ENCODE measurements around the gene CLCA1.

CLCA1 gene

GRCh38 chr1:86477682-86478081 lies 9.0 kb downstream of the CLCA1 start:
- no peak for TF ChIP-seq CTCF (IDR thresholded peaks at IDR 0.05; ENCODE audit: low read length)
- TF ChIP-seq EZH2 (IDR thresholded peaks at IDR 0.05; ENCODE audit: borderline replicate concordance, low read length), result no peak
- Histone ChIP-seq H3K4me2 (ENCODE audit: low read length) (no peak overlapping the region), H3K4me3 (ENCODE audit: low read depth, low read length, poor library complexity, severe bottlenecking) (no peak overlapping the region), H4K20me1 (ENCODE audit: insufficient read depth, low read length) (no peaks in the 10 kb centered on the region), H3K9me3 (ENCODE audit: low read length) (no peaks in the 10 kb centered on the region), H3K27me3 (ENCODE audit: insufficient read depth, low read length) (no peaks in the 10 kb centered on the region), H3K9ac (ENCODE audit: low read length) (no peak overlapping the region), H3K4me1 (ENCODE audit: insufficient read depth, low read length, severe bottlenecking) (no peaks in the 10 kb centered on the region), H3K79me2 (ENCODE audit: insufficient read depth, low read length) (no peaks in the 10 kb centered on the region), H3F3A (ENCODE audit: insufficient read depth, low read length) (no peaks in the 10 kb centered on the region), H3K36me3 (ENCODE audit: insufficient read depth, low read length) (no peaks in the 10 kb centered on the region), H3K27ac (ENCODE audit: low read depth, low read length, poor library complexity, severe bottlenecking) (no peak overlapping the region), H3K9me2 (ENCODE audit: low read depth, low read length) (no peaks in the 10 kb centered on the region), H2AFZ (ENCODE audit: low read length) (no peak overlapping the region)

DNA sequence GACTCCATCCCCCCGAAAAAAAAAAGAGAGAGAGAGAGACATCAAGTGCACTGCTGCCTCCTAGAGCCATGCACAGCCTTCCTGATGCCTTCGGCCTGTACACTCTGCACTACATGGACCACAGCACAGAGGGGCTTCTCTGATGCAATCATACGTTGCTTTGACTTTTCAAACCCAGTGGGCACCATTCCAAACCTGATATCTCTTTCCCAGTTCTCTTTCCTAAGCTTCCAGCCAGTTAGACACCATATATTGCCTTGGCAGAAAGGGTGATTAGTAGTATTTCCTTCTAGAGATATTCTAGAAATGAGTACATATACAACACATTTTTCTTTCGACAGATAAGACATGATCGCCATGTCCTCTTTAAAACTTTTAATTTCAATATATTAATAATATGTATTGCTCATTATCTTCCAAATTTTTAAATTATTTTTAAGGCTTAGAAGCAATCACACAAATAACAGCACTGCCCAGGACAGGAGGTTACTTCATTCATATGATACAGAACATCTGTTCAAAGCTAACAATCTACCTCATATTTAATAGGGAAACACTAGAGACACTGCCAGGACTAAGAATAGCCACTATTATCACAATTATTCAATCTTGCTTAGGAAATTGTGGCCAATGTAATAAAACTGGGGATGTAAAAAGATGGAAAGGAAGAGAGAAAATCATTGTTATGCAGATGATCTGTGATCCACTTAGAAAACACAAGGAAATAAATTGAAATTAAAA lies 9.9 kb downstream of the CLCA1 start:
- no peak overlapping the region for H3K4me3 ChIP-seq (ENCODE audit: low read depth, low read length, poor library complexity, severe bottlenecking)
- H3K27me3 ChIP-seq (ENCODE audit: insufficient read depth, low read length), result no peaks in the 10 kb centered on the region
- H3K9me3 ChIP-seq (ENCODE audit: low read length), result no peaks in the 10 kb centered on the region
- no peaks in the 10 kb centered on the region for H3K4me1 ChIP-seq (ENCODE audit: insufficient read depth, low read length, severe bottlenecking)
- TF ChIP-seq CTCF (IDR thresholded peaks at IDR 0.05; ENCODE audit: low read length), result no peak
- no peak for TF ChIP-seq EZH2 (IDR thresholded peaks at IDR 0.05; ENCODE audit: borderline replicate concordance, low read length)
- no peaks in the 10 kb centered on the region for H3K36me3 ChIP-seq (ENCODE audit: insufficient read depth, low read length)
- no peak overlapping the region for H3K9ac ChIP-seq (ENCODE audit: low read length)
- no peak overlapping the region for H3K27ac ChIP-seq (ENCODE audit: low read depth, low read length, poor library complexity, severe bottlenecking)
- H3K4me2 ChIP-seq (ENCODE audit: low read length), result no peak overlapping the region
- H2AFZ ChIP-seq (ENCODE audit: low read length), result no peak overlapping the region
- H3K9me2 ChIP-seq (ENCODE audit: low read depth, low read length), result no peaks in the 10 kb centered on the region
- H3K79me2 ChIP-seq (ENCODE audit: insufficient read depth, low read length), result no peaks in the 10 kb centered on the region
- H4K20me1 ChIP-seq (ENCODE audit: insufficient read depth, low read length), result no peaks in the 10 kb centered on the region
- no peaks in the 10 kb centered on the region for H3F3A ChIP-seq (ENCODE audit: insufficient read depth, low read length)

GRCh38 chr1:86481966-86482365 lies 13.2 kb downstream of the CLCA1 start:
- Histone ChIP-seq H3K9me2 (ENCODE audit: low read depth, low read length) (no peaks in the 10 kb centered on the region), H3K4me3 (ENCODE audit: low read depth, low read length, poor library complexity, severe bottlenecking) (no peak overlapping the region), H3K4me1 (ENCODE audit: insufficient read depth, low read length, severe bottlenecking) (no peaks in the 10 kb centered on the region), H3K9me3 (ENCODE audit: low read length) (no peaks in the 10 kb centered on the region), H3K9ac (ENCODE audit: low read length) (no peak overlapping the region), H3K27me3 (ENCODE audit: insufficient read depth, low read length) (no peaks in the 10 kb centered on the region), H3K4me2 (ENCODE audit: low read length) (no peak overlapping the region), H3K79me2 (ENCODE audit: insufficient read depth, low read length) (no peaks in the 10 kb centered on the region), H2AFZ (ENCODE audit: low read length) (no peak overlapping the region), H3K27ac (ENCODE audit: low read depth, low read length, poor library complexity, severe bottlenecking) (no peak overlapping the region), H3K36me3 (ENCODE audit: insufficient read depth, low read length) (no peaks in the 10 kb centered on the region), H4K20me1 (ENCODE audit: insufficient read depth, low read length) (no peaks in the 10 kb centered on the region), H3F3A (ENCODE audit: insufficient read depth, low read length) (no peaks in the 10 kb centered on the region)
- no peak for TF ChIP-seq EZH2 (IDR thresholded peaks at IDR 0.05; ENCODE audit: borderline replicate concordance, low read length)
- TF ChIP-seq CTCF (IDR thresholded peaks at IDR 0.05; ENCODE audit: low read length), result no peak

Measured in OCI-LY1 (cell line).